ENCODE data around the gene ANKRD23. TPM values are rescaled to one million over a fixed set of nuclear protein-coding genes. Genes with fewer than 3 reads are reported as not detected.

The ANKRD23 gene
- total and polyA plus RNA-seq, 2 of the 13 experiments (the other 11 are each of a cell fraction or from before 2014, with no cell fraction given): 1.5 to 1.6 TPM

DNA sequence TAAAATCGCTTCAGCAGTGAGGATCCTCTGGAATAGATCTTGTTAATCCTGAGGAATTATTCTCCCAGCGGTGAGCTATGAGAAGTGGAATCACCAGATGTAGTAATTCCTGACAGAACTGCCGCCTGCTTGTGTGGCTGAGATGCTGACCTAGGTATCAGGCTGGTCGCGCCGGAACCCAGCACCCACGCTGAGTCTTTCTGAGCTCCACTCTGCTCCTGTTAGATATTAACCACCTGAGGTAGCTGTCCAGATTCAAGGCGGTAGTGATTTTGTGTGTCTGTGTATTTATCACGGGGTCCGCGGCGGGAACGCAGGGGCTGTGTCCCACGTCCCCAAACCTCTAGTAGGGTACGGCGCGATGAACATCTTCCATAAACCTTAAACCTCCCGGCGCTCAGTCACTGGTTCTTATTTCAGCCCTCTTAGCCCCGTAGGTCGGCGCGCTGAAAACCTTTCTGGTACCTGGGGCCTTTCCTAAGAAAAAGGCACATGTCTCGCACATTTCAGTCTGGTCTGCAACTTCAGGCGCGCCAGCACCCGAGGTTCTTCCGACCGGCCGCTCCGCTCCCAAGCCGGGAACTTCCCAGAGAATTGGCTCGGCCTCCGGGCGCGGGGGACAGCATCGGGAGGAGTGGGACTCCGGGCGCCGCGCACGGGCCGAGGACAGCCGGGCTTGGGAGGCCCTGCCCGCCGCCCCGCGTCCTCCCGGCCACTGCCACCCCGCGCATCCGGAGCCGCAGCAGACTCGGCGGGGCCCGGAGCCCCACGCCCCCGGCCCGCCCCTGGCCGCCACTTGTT, 28.3 kb downstream of the ANKRD23 start (continued):
- TF ChIP-seq, protein P1, sequence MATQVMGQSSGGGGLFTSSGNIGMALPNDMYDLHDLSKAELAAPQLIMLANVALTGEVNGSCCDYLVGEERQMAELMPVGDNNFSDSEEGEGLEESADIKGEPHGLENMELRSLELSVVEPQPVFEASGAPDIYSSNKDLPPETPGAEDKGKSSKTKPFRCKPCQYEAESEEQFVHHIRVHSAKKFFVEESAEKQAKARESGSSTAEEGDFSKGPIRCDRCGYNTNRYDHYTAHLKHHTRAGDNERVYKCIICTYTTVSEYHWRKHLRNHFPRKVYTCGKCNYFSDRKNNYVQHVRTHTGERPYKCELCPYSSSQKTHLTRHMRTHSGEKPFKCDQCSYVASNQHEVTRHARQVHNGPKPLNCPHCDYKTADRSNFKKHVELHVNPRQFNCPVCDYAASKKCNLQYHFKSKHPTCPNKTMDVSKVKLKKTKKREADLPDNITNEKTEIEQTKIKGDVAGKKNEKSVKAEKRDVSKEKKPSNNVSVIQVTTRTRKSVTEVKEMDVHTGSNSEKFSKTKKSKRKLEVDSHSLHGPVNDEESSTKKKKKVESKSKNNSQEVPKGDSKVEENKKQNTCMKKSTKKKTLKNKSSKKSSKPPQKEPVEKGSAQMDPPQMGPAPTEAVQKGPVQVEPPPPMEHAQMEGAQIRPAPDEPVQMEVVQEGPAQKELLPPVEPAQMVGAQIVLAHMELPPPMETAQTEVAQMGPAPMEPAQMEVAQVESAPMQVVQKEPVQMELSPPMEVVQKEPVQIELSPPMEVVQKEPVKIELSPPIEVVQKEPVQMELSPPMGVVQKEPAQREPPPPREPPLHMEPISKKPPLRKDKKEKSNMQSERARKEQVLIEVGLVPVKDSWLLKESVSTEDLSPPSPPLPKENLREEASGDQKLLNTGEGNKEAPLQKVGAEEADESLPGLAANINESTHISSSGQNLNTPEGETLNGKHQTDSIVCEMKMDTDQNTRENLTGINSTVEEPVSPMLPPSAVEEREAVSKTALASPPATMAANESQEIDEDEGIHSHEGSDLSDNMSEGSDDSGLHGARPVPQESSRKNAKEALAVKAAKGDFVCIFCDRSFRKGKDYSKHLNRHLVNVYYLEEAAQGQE (IDR thresholded peaks at IDR 0.05; ENCODE audit: borderline replicate concordance in 1 of 2, low read depth in 1 of 2, low read length in 2 of 2): no peak; a peak in 1 of 4 replicates
- TF ChIP-seq ZNF343 (CRISPR knock-in tag; IDR thresholded peaks at IDR 0.05): peak; percentile 48; the same call in 1 of the 2 replicates
- TF ChIP-seq KLF6 (CRISPR knock-in tag; IDR thresholded peaks at IDR 0.05): peak; percentile 28
- peak; percentile 18; the same call in 1 of the 2 replicates for TF ChIP-seq NCOA2 (CRISPR knock-in tag; IDR thresholded peaks at IDR 0.05)
- TF ChIP-seq GZF1 (CRISPR knock-in tag; IDR thresholded peaks at IDR 0.05): no peak
- TF ChIP-seq SPEN (CRISPR knock-in tag; IDR thresholded peaks at IDR 0.05; ENCODE audit: low read depth): no peak
- TF ChIP-seq GPN1 (CRISPR knock-in tag; IDR thresholded peaks at IDR 0.05; ENCODE audit: borderline replicate concordance): no peak
- peak; percentile 86; the same call in 1 of the 2 replicates for TF ChIP-seq ZNF274 (CRISPR knock-in tag; IDR thresholded peaks at IDR 0.05)
- TF ChIP-seq, protein P2, sequence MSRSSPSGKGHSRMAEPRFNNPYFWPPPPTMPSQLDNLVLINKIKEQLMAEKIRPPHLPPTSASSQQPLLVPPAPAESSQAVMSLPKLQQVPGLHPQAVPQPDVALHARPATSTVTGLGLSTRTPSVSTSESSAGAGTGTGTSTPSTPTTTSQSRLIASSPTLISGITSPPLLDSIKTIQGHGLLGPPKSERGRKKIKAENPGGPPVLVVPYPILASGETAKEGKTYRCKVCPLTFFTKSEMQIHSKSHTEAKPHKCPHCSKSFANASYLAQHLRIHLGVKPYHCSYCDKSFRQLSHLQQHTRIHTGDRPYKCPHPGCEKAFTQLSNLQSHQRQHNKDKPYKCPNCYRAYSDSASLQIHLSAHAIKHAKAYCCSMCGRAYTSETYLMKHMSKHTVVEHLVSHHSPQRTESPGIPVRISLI (CRISPR knock-in tag; IDR thresholded peaks at IDR 0.05; ENCODE audit: borderline replicate concordance): peak; percentile 49; the same call in 1 of the 2 replicates
- TF ChIP-seq ZNF841 (CRISPR knock-in tag; IDR thresholded peaks at IDR 0.05; ENCODE audit: borderline replicate concordance): no peak
- TF ChIP-seq HIVEP1 (CRISPR knock-in tag; IDR thresholded peaks at IDR 0.05): no peak
- TF ChIP-seq, protein P3, sequence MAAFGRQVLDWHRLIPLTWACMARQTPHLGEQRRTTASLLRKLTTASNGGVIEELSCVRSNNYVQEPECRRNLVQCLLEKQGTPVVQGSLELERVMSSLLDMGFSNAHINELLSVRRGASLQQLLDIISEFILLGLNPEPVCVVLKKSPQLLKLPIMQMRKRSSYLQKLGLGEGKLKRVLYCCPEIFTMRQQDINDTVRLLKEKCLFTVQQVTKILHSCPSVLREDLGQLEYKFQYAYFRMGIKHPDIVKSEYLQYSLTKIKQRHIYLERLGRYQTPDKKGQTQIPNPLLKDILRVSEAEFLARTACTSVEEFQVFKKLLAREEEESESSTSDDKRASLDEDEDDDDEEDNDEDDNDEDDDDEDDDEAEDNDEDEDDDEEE (CRISPR knock-in tag; IDR thresholded peaks at IDR 0.05): no peak
- TF ChIP-seq SRSF4 (IDR thresholded peaks at IDR 0.05; ENCODE audit: low read depth, low read length, poor library complexity, severe bottlenecking): no peak
- no peak for TF ChIP-seq MAFF (IDR thresholded peaks at IDR 0.05; ENCODE audit: low read depth, low read length)
- TF ChIP-seq ZNF558 (CRISPR knock-in tag; IDR thresholded peaks at IDR 0.05; ENCODE audit: borderline replicate concordance): peak; percentile 74; the same call in 1 of the 2 replicates
- peak; percentile 56; the same call in 1 of the 2 replicates for TF ChIP-seq TAF1 (CRISPR knock-in tag; IDR thresholded peaks at IDR 0.05)
- TF ChIP-seq ZNF180 (CRISPR knock-in tag; IDR thresholded peaks at IDR 0.05; ENCODE audit: borderline replicate concordance, low read depth): no peak
- TF ChIP-seq ZNF530 (CRISPR knock-in tag; IDR thresholded peaks at IDR 0.05; ENCODE audit: low read depth): 0 out of 2 replicates have a peak, but pooled peaks have one; percentile 17
- TF ChIP-seq PAX8 (CRISPR knock-in tag; IDR thresholded peaks at IDR 0.05; ENCODE audit: borderline replicate concordance): peak; percentile 66; the same call in 1 of the 2 replicates
- peak; percentile 78 for TF ChIP-seq SP5 (CRISPR knock-in tag; IDR thresholded peaks at IDR 0.05; ENCODE audit: borderline replicate concordance, low read depth)
- TF ChIP-seq, protein P4, sequence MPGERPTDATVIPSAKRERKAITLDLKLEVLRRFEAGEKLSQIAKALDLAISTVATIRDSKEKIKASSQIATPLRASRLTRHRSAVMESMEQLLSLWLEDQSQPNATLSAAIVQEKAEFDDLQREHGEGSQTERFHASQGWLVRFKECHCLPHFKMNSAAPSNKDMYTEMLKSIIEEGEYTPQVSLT (CRISPR knock-in tag; IDR thresholded peaks at IDR 0.05; ENCODE audit: borderline replicate concordance, low read depth): 0 out of 2 replicates have a peak, but pooled peaks have one; percentile 58
- no peak for TF ChIP-seq HOXA3 (CRISPR knock-in tag; IDR thresholded peaks at IDR 0.05)

Measured in HepG2 (cell line).